Tibial nerve (tissue), 4 donors: ENCODE data around the gene NR0B2.

Source experiments
- EP300 ChIP-seq, 2 donors: sonication (generic); formaldehyde crosslinking; IDR thresholded peaks; one replicate each; pipeline ENCODE4 v1.6.1; 2017; ENCODE audit warnings: antibody characterized with exemption in 2 of 2, mild to moderate bottlenecking in 1 of 2
- TF ChIP-seq, protein P1 (sequence below), 5 experiments: fragments of 200-600 bp in 3 of 5; fragments of 450-650 bp in 2 of 5; sonication (generic) in 3 of 5; IDR thresholded peaks; one replicate each; pipeline ENCODE4 v1.5.1; 2016 to 2019; ENCODE audit warnings: antibody characterized with exemption in 5 of 5, mild to moderate bottlenecking in 3 of 5, moderate library complexity in 2 of 5

DNA sequence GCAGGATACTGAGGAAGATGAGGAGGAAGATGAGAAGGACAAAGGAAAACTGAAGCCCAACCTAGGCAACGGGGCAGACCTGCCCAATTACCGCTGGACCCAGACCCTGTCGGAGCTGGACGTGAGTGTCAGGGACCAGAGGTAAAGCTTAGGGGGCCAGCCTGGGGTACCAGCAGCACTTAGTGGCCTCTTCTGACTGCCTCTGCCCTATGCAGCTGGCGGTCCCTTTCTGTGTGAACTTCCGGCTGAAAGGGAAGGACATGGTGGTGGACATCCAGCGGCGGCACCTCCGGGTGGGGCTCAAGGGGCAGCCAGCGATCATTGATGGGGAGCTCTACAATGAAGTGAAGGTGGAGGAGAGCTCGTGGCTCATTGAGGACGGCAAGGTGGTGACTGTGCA lies 28.9 kb upstream of the NR0B2 start:
- TF ChIP-seq, protein P1, sequence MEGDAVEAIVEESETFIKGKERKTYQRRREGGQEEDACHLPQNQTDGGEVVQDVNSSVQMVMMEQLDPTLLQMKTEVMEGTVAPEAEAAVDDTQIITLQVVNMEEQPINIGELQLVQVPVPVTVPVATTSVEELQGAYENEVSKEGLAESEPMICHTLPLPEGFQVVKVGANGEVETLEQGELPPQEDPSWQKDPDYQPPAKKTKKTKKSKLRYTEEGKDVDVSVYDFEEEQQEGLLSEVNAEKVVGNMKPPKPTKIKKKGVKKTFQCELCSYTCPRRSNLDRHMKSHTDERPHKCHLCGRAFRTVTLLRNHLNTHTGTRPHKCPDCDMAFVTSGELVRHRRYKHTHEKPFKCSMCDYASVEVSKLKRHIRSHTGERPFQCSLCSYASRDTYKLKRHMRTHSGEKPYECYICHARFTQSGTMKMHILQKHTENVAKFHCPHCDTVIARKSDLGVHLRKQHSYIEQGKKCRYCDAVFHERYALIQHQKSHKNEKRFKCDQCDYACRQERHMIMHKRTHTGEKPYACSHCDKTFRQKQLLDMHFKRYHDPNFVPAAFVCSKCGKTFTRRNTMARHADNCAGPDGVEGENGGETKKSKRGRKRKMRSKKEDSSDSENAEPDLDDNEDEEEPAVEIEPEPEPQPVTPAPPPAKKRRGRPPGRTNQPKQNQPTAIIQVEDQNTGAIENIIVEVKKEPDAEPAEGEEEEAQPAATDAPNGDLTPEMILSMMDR (IDR thresholded peaks at IDR 0.05) = no peak
- TF ChIP-seq EP300 (IDR thresholded peaks at IDR 0.05) = no peak
